Heart right ventricle (tissue), 16 donors: ENCODE results near the gene PP2D1. TPM values are rescaled to one million over a fixed set of nuclear protein-coding genes. Genes with fewer than 3 reads are reported as not detected.

Source experiments
- ATAC-seq, 8 donors: fragments of 200-7000 bp; cut with Tn5 transposase; one replicate each; pipeline ENCODE4 v1.9.1; 2020; ENCODE audit warnings: mild to moderate bottlenecking in 8 of 8, moderate library complexity in 8 of 8, moderate number of reproducible peaks in 1 of 8
- DNase-seq, 2 donors: peaks; one replicate each; pipeline ENCODE4 v3.0.0-alpha.2; 2020
- H3K27ac ChIP-seq, 10 donors: fragments of 200-600 bp; sonication (generic) in 2 of 10; one replicate each; pipeline versions ENCODE4 v1.5.0 to v1.8.0; 2020 to 2022; ENCODE audit warnings: mild to moderate bottlenecking in 3 of 10
- H3K27me3 ChIP-seq, 7 donors: fragments of 200-600 bp; one replicate each; pipeline ENCODE4 v1.8.0; 2021 to 2022; ENCODE audit warnings: mild to moderate bottlenecking in 2 of 7
- H3K36me3 ChIP-seq, 9 donors: fragments of 200-600 bp; sonication (generic) in 1 of 9; one replicate each; pipeline versions ENCODE4 v1.5.0 to v1.8.0; 2020 to 2022; ENCODE audit warnings: mild to moderate bottlenecking in 2 of 9
- H3K4me1 ChIP-seq, 9 donors: fragments of 200-600 bp; sonication (generic) in 1 of 9; one replicate each; pipeline versions ENCODE4 v1.5.0 to v1.8.0; 2020 to 2022; ENCODE audit warnings: mild to moderate bottlenecking in 4 of 9
- H3K4me3 ChIP-seq, 10 donors: fragments of 200-600 bp; sonication (generic) in 2 of 10; one replicate each; pipeline versions ENCODE4 v1.5.0 to v1.8.0; 2020 to 2022; ENCODE audit warnings: mild to moderate bottlenecking in 7 of 10, moderate library complexity in 2 of 10
- H3K9me3 ChIP-seq, 11 donors: fragments of 200-600 bp in 10 of 11; sonication (generic) in 2 of 11; one replicate each; pipeline versions ENCODE4 v1.5.0 to v1.8.0; 2013 to 2022; ENCODE audit warnings: mild to moderate bottlenecking in 2 of 11, control low read depth in 1 of 11, moderate library complexity in 1 of 11
- CTCF ChIP-seq, 9 donors: fragments of 200-600 bp; sonication (generic) in 2 of 9; IDR thresholded peaks; one replicate each; pipeline versions ENCODE4 v1.5.0 to v1.8.0; 2021 to 2022; ENCODE audit warnings: antibody characterized with exemption in 9 of 9, mild to moderate bottlenecking in 5 of 9, moderate library complexity in 1 of 9
- WGBS, 2 donors: extraction: QIAGEN DNeasy Blood & Tissue Kit; methylation state at CpG; one replicate each; pipeline ENCODE4 v1.1.7; 2013; ENCODE audit warnings: inconsistent platforms in 1 of 2; 5-methylcytosine and 5-hydroxymethylcytosine counted together
- intact Hi-C, 10 donors: fragments of 100-400 bp; cut with DNase I; formaldehyde crosslinking; loops; one replicate each; pipeline versions ENCODE4 v1.11.1 to v1.14.2; 2022
- polyA plus RNA-seq, 2 donors: library from polyadenylated mRNA; stranded (reverse); fragments of 200-250 nt; gene quantifications; one replicate each; pipeline ENCODE4 v1.2.3, GENCODE V29; 2013
- total RNA-seq, 10 donors: library from RNA; stranded (reverse); fragmentation: NEBNext Ultra II Directional in 3 of 10; extraction: Animal tissue kit (Norgen Biotek cat#: 25700) in 3 of 10; gene quantifications; one replicate each; pipeline versions ENCODE4 v1.2.1 to v1.2.4, GENCODE V29; 2021 to 2023
- donor health status: Arrhythmogenic right ventricular cardiomyopathy.
- donor health status: ischemic (EF 13 %, LVEDD 7.1; RV severe dilation, severe dysfunction).
- donor health status: healthy with polysubstance abuse.
- donor health status: DM: no; HTN: yes; CAD: no.
- donor health status: DM: no; HTN: no; CAD: no.
- donor health status: ischemic (EF 25% LVEDD 6.9; RV normal size, moderate dysfunction).
- donor health status: ischemic (EF 25% LVEDD 5.7; RV mildly dilated, moderate dysfunction).
- donor health status: healthy.
- donor health status: DM: yes; HTN: yes; CAD: no.
- donor health status: Ischemic cardiomyopathy.
- donor health status: ischemic (EF 35%, LVEDD 5.7; RV mildly dilated, moderate dysfunction).
- donor health status: nonischemic (EF 11% LVEDD 7.7; RV severe dilation, severe dysfunction).
- donor health status: DM: yes; HTN: yes; CAD: no.
- donor health status: PGD.
- donor health status: ischemic (EF 29% LVEDD 5.4; RV normal size, mild dysfunction).
- donor health status: nonischemic (EF 23%, LVEDD 6.1; RV moderate dilation, normal function).

Gene PP2D1
- total and polyA plus RNA-seq, 12 donors, result not detected

GRCh38 chr3:20028905-20029331 lies 16.9 kb upstream of the PP2D1 start:
- DNase-seq, result no peak
- H3K36me3 ChIP-seq, result no peaks in the 10 kb centered on the region
- no peaks in the 10 kb centered on the region for H3K27me3 ChIP-seq
- H3K27ac ChIP-seq, result no peak overlapping the region
- no peak for TF ChIP-seq CTCF (IDR thresholded peaks at IDR 0.05)
- no peaks in the 10 kb centered on the region for H3K9me3 ChIP-seq
- no peak overlapping the region for H3K4me3 ChIP-seq
- ATAC-seq, result no peak
- peaks cover 0 to 24% (median 10%) of the 10 kb centered on the region in 9 donors for H3K4me1 ChIP-seq
- WGBS, 2 donors, result 93% methylated on average over 7 of the region's 7 CpGs
- intact Hi-C loops, result no loop called here

GRCh38 chr3:20027136-20027535 lies 15.1 kb upstream of the PP2D1 start:
- intact Hi-C loops, result no loop called here
- no peaks in the 10 kb centered on the region for H3K36me3 ChIP-seq
- 83 to 88% methylated on average over 4 of the region's 4 CpGs for WGBS, 2 donors
- peaks cover 0 to 38% (median 21%) of the 10 kb centered on the region in 9 donors for H3K4me1 ChIP-seq
- H3K27me3 ChIP-seq, result no peaks in the 10 kb centered on the region
- no peak for ATAC-seq
- peak overlapping the region in 1 of 10 donors; percentile 38 for H3K27ac ChIP-seq
- no peaks in the 10 kb centered on the region for H3K9me3 ChIP-seq
- no peak overlapping the region for H3K4me3 ChIP-seq
- DNase-seq, result no peak
- TF ChIP-seq CTCF (IDR thresholded peaks at IDR 0.05), result no peak

- 10% methylated on average over 2 of the region's 2 CpGs for WGBS, 2 donors
Observed at GRCh38 chr3:20023623-20024405, 11.8 kb upstream of the PP2D1 start.

More at GRCh38 chr3:20023623-20024405, 11.8 kb upstream of the PP2D1 start:
- Histone ChIP-seq H3K4me1 (peaks cover 0 to 38% (median 21%) of the 10 kb centered on the region in 9 donors), H3K27ac (peak overlapping the region in 9 of 10 donors; percentile 11 to 84 (median 63)), H3K4me3 (no peak overlapping the region), H3K36me3 (no peaks in the 10 kb centered on the region), H3K27me3 (no peaks in the 10 kb centered on the region), H3K9me3 (no peaks in the 10 kb centered on the region)
- ATAC-seq, result peak; percentile 84 to 98 (median 95)
- DNase-seq, result peak; percentile 36 to 47
- intact Hi-C loops, result loop anchor here in 2 of 10 donors (5.0 kb wide), 2 partner anchors 77 to 137 kb away; partner anchors contain the start of gene RAB5A (in 2 of the 2)
- TF ChIP-seq CTCF (IDR thresholded peaks at IDR 0.05), result no peak
